HG02763 (cell line): ENCODE results near the gene PPP6R3.

Experiments used
- ATAC-seq: cut with Tn5 transposase; IDR thresholded peaks from one replicate; pipeline ENCODE4 v1.9.1; 2021; ENCODE audit warnings: mild to moderate bottlenecking, moderate library complexity; ENCODE audit not compliant: unreplicated experiment

The PPP6R3 gene

GRCh38 chr11:68549789-68550484 lies 89.4 kb downstream of the PPP6R3 start:
- no peak for ATAC-seq

GRCh38 chr11:68550485-68550817 lies 89.9 kb downstream of the PPP6R3 start:
- ATAC-seq: no peak

GRCh38 chr11:68551223-68551622 lies 90.7 kb downstream of the PPP6R3 start:
- no peak for ATAC-seq

- ATAC-seq: no peak
These were observed 91.2 kb downstream of the PPP6R3 start for GRCh38 chr11:68551777-68552176.

DNA sequence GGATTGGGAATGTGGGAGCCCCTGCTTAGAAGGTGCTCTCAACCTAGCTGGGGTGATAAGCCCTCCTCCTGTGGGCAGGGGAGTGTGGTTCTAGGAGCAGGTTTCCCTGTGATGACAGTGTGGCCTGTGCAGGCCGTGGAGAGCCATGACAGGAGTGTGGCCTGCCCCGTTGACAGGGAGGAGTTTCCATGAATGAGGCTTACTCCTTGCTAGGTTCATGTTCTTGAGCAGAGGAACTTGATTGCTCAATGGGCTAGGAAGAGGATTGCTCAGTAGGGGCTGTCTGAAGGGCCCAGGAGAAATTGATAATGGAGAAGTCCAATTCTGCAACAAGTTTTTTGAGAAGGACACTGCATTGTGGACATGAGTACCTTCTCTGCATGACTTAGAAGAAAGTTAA lies 92.0 kb downstream of the PPP6R3 start:
- no peak for ATAC-seq

DNA sequence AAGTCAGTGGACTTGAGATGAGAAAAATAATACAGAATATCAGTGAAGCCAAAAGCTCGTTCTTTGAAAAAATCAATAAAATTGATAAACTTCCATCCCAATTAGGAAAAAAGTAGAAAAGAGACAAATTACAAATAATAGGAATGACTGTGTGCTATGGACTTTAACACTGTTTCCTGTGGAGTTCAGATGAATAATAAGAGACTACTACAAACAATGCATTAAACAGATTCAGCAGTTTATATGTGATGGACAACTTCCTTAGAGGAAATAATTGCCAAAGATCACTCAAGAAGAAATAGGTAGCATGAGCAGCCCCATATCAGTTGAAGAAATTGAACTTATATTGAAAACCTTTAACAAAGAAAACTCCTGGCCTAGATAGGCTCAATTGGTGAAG lies 99.7 kb downstream of the PPP6R3 start:
- ATAC-seq: no peak

DNA sequence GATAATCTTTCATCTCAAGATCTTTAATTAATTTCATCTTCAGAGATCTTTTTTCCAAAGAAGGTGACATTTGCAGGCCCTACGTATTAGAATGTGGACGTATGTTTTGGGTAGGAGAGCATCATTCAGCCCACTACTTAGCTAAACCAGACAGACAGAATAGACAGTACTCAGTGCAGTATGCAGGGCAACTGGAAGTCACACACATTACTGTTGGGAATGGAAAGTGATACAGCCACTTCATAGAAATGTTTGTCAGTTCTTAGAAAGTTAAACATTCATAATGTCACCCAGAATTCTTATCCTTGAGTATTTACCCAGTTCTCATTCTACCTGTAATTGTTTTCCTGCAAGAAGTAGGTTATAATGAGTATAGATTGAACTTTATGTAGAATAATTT lies 102.9 kb downstream of the PPP6R3 start:
- ATAC-seq: no peak

GRCh38 chr11:68564261-68564660 lies 103.7 kb downstream of the PPP6R3 start:
- ATAC-seq: no peak

DNA sequence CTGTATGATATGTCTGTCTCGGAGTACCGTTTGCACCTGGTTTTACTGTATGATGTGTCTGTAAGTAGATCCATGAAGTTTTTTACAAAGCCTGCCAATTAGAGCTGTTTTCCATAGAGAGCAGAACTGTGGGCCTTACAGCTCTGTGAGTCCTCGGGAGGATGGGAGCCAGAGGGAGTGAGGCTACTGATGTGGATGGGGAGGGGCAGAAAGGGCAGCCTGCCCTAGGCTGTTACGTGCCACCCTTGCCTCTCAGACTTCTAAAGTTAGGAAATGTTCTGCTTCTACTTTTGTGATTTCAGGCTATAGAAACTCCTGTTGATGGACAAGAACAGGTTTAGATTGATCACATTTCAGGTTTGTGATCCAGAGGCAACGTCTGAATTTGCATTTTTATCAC lies 105.2 kb downstream of the PPP6R3 start:
- no peak for ATAC-seq

DNA sequence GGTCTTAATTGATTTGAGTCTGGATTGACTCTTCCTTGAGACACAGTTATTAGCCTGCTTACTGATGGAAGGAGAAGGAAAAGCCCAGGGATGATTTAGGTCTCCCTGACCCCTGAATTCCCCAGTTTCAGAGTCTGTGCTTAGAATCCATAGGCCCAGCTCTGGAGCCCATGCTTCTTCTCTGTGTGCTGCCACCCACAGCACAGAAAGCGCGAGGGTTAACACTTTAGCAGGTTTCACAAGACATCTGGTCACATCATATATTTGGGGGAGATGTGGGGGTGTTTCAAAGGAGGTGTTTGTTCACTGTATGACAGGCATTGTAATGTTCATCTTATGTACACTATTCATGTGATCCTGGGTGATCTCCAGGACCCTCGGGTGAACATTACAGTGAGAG lies 107.0 kb downstream of the PPP6R3 start:
- no peak for ATAC-seq

DNA sequence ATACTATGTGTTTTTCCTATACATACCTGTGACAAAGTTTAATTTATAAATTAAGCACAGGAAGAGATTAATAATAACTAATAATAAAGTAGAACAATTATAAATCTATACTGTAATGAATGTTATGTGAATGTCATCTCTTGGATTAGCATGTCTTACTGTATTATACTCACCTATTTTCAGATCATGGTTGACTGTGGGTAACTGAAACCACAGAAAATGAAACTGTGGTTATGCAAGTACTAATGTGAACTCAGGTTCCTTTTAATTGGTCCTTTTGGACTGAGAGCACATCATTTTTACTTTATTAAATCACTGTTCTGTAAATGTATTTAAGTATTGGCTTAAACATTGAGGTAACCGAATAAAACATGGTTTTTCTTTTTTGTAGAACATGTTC lies 108.8 kb downstream of the PPP6R3 start:
- ATAC-seq: no peak

DNA sequence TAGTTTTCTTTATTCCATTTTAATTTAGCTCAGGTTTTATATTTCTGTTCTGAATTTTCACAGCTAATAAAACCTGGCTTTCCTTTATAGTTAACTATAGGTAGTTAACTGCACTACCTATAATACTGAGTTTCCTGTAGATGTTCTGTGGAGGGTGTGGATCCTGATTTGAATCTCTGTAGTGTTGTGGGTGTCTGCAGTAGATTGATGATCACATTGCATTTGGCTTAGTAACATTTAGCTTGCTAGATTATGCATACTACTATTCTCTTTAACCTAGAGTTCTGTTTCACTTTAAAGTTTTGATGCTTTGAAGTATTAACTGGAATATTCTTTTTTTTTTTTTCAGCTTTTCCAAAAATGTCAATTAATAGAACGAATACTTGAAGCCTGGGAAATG lies 110.1 kb downstream of the PPP6R3 start:
- ATAC-seq: no peak

DNA sequence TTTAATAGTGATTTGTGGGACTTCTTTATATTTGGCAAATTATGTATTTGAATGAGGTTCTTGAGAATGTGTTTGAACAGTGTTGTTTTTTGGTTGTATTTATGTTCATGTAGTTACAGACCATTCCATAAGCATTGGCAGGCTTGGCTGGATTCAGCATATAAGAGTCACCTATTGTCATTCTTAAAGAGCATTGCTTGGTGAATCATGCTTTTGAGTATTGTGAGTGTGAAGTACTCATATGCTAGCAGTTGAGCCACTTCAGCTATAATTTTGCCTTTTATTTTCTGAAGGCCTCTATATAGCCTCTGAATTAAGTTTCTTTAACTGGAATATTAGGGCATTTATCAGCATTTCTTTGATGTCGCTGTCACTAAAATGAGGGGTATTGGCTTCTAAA lies 113.8 kb downstream of the PPP6R3 start:
- ATAC-seq: no peak

DNA sequence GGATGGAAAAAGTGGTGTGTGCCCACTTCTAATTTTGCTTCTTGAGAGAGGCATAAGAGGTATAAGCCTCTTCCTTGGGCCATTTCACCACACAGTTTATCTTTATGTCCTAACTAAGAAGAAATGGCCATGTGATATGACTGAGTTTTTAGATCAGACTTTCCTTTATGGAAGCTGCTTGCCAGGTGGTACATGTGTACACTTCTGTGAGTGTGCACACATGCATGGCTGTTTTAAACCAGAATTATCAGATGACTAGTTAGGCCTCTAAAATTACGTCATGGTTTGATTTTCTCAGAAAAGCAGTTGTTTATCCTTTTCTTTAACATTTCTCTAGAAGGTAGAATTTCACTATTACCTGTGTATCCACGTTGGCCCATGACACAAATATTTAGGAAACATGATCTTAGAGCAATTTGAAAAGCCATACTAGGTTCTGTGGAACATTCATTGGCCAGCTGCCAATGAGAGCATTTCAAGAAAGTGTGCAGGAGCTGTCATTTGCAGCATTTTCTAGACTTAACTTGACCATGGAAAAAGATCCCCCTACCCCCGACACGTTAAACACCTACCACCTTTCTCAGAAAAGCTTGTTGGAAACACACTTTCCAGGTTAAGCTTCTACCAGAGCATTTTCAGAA lies 114.6 kb downstream of the PPP6R3 start:
- ATAC-seq: no peak

DNA sequence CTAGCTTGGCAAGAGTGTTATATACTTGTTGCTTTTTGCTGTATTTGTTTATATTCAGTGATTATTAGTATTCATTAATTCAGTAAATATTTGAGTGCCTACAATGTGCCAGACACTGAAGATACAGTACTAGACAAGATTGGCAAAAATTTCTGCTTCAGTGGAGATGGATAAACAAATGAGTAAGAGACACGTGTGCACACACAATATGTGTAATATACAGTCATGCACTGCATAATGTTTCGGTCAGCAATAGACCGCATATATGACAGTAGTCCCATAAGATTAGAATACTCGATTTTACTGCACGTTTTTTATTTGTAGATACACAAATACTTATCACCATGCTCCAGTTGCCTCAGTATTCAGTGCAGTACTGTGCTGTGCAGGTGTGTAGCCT lies 118.9 kb downstream of the PPP6R3 start:
- ATAC-seq: no peak

- no peak for ATAC-seq
These were observed 120.9 kb downstream of the PPP6R3 start for GRCh38 chr11:68581439-68581838.

- no peak for ATAC-seq
These were observed 121.3 kb downstream of the PPP6R3 start for GRCh38 chr11:68581901-68582300.

DNA sequence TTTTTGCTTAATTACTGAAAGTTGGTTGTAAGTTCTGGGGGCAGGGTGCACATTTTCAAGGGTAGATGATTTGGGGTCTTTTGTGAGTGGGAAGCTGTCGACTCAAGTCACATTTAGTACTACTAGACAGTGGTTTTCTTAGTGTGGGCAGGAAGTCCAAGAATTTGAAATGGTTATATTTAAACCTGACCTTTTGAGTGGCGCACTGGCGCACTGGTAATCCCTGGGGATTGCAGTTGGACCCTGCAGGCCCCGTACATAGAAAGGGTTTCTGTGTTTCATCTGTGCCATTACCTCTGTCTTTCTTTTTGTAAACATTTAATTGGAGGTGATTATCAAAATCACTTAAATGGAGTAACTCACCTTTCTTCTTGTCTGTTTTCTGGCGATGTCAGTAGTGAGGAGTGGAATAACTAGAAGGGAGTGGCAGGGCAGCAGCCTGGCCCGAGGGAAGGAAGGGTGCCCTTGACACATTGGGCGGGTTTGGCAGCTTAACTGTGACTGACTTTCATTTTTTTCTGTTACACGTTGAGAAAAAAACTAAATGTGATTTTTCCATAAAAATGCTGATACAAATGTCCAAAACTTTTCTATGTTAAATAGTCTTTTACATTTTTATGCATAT lies 122.0 kb downstream of the PPP6R3 start:
- no peak for ATAC-seq

GRCh38 chr11:68583041-68583446 lies 122.5 kb downstream of the PPP6R3 start:
- ATAC-seq: no peak

DNA sequence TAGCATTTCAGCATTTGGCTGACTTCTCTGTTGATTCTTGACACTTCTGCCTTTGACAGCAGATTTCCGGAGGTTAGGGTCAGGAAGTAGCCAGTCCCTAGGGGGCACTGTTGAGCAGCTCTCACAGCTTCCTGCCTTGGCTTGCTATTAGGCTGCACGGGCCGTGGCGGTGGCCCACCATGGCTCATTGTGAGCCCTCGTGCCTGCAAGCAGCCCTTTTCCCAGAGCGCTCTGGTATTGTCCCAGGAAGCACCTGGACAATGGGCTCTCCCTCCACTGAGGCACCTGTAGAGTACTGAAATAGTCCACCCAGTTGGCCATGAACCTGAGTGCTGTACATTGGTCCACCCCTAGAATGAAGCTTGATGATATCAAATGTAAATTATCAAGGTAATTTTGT lies 123.5 kb downstream of the PPP6R3 start:
- ATAC-seq: no peak

- no peak for ATAC-seq
These were observed 124.5 kb downstream of the PPP6R3 start for GRCh38 chr11:68584991-68585524.

- ATAC-seq: no peak
These were observed 129.1 kb downstream of the PPP6R3 start for GRCh38 chr11:68589547-68590216.
